IPS-NIHi7 (cell line): ENCODE results near the gene FAM76B.

Experiments used
- DNase-seq: peaks from one replicate; pipeline ENCODE4 v3.0.0; 2012; ENCODE audit warnings: mixed read lengths; ENCODE audit errors: extremely low spot score

The FAM76B gene

GRCh38 chr11:95732930-95733602, 56.5 kb downstream of the FAM76B start:
- no peak for DNase-seq

- no peak for DNase-seq
These were observed 60.1 kb downstream of the FAM76B start for GRCh38 chr11:95729462-95729861.

- no peak for DNase-seq
These were observed 60.8 kb downstream of the FAM76B start for GRCh38 chr11:95728790-95729189.

GRCh38 chr11:95728094-95728493, 61.5 kb downstream of the FAM76B start:
- no peak for DNase-seq

- no peak for DNase-seq
These were observed 62.0 kb downstream of the FAM76B start for GRCh38 chr11:95727620-95728019.

- no peak for DNase-seq
These were observed 62.5 kb downstream of the FAM76B start for GRCh38 chr11:95727111-95727510.

- DNase-seq: no peak
These were observed 64.4 kb downstream of the FAM76B start for GRCh38 chr11:95725196-95725595.

- DNase-seq: no peak
These were observed 66.1 kb downstream of the FAM76B start for GRCh38 chr11:95723361-95723942.

GRCh38 chr11:95720195-95720594, 69.4 kb downstream of the FAM76B start:
- no peak for DNase-seq
